Non-pigmented ciliary epithelial cell (primary cell): ENCODE data around the gene CRACR2A.
A peak's percentile ranks its signal among the peaks of the same experiment; 100 is the strongest.

Experiments
- DNase-seq: peaks from one replicate; pipeline ENCODE4 v3.0.0-alpha.2; 2010; ENCODE audit warnings: low read depth

Gene CRACR2A

DNA sequence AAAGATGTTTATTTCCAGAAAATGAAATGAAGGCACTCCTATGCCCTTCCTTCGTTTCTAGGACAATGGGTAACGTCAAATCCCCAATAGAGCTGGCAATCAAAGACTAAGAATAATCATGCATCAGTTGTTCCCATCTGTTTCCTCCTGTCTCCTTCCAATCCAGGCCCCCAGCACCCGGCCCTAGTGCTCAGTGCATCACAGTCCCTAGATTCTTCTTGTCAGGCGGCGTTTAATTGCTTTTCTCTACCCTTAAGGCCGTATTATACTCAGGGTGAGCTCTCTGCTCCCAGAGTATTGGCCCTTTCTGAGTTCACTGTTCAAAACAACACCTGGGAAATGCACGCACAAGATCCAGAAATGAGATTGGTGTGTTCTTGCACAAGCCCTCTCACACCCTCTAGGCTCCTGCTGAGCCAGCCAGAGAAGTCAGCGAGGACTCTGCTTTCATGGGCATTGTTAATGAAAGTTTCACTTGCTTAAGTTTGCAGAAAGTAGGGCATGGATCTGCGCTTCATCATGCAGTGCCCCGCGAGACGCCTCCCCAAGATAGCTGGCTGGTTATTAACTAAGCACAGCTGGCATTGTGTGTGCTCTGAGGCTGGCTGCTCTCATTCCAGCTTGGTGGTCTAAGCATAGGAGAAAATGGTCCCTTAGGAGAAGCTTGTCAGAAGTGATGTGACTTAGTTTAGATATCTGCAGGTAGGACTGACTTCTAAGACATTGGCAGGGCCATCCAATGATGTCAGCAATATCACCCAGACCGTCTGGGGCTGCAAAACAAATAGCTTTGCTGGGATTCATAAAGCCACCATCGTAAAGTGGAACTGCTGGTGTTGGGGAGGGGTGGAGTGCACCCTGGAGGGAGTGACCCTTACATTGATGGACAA lies 28.7 kb downstream of the CRACR2A start:
- no peak for DNase-seq

DNA sequence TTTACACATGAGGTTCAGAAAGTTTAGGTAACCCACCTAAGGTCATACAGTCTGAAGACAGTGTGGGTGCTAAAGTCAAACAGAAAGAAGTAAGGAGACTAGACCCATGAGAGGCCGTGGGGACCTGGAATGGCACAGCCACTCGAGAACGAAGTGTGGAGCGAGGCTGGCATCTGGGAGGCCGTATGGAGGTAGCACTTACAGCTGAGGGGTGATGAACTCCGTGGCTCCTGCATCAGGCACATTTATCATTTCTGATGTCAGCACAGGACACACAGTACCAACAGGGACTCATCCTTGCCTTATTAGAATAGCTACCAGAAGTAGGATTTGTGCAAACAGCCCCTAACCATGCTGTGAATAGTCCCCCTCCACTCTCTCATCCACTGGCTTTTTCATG lies 30.5 kb downstream of the CRACR2A start:
- no peak for DNase-seq

DNA sequence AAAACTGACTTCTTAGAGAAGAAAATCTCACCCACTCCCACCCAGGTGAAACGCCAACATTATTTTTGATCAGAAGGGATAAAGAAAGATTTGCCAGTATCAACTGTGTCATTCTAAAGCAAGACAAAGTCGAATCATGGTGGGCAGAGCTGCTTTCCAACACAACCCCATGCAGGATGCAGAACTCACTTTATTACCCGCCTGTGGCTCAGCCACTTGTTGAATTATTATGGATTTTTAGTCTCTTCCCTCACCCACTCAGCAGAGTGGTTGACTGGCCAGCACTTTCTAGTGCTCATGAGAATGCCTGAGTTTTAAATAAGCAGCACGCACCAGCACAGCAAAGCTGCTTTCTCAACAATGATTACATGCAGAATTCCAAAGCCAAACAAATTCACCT lies 32.1 kb downstream of the CRACR2A start:
- DNase-seq, result no peak

DNA sequence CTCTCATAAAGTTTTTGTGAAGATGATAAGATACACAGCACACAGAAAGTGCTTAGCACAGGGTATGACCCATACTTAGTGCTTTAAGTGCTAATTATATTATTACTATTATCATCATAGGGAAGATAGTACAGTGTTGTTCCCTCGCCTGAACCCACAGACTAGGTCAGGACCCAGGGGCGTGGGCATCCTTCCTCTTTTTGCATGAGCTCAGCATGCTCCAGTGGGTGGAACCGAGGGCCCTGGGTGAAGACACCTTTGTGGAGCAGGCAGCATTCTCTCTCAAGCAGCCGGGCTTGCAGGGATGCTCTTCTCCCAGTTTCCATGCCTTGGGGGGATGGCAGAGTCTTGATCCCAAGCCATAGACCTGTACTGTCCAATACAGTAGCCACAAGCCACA lies 34.8 kb downstream of the CRACR2A start:
- DNase-seq, result no peak

DNA sequence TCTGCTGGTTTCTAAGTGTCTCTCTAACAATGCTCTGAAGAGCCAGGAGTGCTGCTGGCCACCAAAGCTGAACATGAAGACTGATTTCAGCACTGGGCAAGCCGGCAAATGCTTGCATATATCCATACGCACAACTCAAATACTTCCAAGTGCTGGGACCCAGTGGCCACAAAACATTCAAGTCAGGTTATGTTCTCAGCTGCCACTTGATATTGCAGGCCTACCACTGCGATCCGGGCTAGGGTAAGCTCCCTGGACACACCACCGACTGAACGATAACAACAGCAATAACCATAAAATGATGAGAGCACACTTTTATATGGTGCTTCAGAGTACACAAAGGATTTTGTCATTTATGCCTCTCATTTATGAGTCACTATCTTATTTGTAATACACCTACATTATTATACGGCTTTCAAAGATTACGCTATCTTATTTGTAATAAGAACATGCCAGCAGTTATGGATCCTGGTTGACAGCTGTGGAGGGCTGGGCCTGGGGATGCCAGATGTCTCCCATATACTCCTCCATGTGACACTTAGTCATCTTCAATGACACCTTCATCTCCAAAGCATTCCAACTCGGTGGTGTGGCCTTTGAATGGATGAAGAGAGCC lies 35.5 kb downstream of the CRACR2A start:
- no peak for DNase-seq

DNA sequence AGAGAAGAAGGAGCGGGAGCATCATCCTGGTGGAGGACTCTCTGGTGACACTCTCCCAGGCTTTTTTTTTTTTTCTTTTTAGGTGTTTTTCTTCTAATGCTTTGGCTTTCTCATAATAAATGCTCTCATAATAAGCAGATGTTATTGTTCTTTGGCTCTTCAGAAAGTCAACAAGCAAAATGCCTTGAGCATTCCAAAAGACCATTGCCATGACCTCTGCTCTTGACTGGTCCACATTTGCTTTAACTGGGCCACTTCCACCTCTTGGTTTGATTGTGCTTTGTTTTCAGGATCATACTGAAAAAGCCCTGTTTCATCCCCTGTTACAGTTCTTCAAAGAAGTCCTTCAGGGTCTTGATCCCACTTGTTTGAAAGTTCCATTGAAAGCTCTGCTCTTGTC lies 36.9 kb downstream of the CRACR2A start:
- no peak for DNase-seq

DNA sequence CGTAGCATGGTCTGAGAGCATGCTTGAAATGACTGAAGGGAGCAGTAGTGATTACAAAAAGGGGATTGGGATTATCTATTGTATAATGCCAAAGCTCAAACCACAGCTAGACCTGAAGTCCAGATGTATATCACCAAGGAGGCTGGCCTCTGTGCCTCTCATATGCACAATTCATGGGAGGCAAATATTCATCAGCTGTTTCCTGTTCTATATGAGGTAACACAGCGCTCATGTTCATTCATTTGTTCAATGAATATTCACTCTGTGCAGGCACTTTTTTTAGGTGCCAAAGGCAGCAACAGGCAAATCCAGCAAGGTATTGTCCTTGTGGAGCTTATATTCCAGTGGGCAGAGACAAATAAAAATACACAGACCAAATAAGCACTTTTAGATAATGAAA lies 39.0 kb downstream of the CRACR2A start:
- DNase-seq, result no peak

DNA sequence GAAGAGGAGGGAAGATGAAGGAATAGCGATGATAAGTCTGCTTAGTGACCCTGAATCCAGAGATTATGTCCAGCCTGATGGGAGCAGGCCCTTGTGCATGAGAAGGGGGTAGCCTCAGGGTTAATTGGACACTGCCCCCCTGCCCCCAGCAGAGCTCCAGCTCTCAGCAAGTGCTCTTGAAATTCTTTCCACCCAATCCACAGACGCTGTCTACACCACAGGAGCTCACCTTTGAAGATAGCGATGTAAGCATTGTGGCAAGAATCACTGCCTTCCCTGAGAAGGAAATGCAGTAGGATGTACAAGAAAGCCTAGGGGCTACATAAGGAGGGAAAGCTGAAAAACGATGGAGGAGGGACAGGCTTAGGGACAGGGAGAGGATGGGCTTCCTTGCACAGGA lies 39.4 kb downstream of the CRACR2A start:
- DNase-seq, result no peak

DNA sequence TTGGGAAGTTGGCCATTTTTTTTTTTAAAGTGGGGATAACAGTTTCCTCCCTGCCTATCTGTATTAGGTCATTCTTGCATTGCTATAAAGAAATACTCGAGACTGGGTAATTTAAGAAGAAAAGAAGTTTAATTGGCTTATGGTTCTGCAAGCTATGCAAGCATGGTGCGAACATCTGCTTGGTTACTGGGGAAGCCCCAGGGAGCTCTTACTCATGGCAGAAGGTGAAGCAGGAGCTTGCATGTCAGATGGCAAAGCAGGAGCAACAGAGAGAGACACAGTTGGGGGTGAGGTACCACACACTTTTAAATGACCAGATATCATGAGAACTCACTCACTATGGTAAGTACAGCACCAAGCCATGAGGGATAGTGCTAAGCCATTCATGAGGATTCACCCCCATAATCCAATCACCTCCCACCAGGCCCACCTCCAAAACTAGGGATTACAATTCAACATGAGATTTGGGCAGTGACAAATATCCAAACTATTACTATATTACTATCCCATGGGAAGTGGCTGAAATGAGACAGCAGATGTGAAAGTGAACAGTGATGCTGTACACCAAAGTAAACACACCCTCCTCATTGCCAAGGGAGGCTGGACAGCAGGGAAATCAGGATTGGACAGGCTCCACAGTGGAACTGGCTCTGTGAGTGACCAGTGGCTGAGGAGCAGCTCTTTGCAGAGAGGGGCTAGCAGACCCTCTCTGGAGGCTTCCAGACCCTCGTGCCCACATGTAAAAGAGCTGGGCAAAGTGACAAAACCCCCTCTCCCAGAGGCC lies 40.5 kb downstream of the CRACR2A start:
- no peak for DNase-seq

DNA sequence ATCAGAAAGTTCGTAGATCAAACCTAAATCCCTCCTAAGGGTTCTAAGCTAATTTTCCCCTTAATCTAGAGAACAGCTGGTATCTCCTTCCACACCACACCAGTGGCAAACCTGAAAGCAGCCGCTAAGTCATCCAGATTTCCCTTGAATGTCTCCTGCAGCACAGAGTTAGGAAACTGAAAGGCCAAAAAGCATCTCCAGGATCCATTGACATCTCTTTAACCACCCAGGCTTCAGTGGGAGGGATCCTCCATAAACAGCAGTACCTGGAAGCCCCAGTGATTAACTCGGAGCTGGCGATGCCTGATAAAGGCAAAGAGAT lies 47.6 kb downstream of the CRACR2A start:
- no peak for DNase-seq

DNA sequence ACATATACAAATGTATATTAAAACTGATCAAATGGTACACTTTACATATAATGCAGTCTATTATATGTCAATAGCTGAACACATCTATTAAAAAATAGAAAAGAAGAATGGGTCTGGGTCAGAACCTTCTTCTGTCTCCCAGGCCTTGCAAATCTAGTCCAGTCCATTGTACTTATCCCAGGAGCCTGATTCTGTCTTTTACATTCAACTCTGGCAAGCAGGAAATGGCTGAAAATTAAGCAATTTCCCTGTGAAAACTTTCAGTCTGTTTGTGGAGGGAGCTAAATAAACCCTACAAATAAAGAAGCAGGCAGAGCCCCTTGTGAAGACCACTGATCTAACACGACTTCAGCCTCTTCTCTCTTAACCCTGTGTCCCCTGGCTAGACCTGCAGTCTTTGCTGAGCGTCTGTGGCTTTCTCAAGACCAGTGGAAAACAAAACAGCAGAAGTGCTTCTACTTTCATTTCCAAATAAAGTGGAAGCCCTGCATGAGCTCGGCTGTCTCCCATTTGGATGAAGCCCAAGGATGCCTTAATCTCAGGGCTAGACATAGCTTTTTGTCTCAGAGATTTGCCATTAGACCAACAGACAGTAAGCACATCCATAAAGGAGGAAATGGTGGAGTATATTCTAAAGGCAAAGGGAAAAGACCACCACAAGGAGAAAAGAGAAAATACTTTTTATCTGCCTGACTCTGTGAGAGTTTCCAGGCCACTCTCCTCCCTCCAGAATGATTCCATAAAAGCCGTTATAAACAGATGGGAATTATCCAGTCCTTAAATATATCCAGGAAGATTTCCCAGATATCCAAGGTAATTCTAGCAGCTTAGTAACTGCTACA lies 48.2 kb downstream of the CRACR2A start:
- no peak for DNase-seq

DNA sequence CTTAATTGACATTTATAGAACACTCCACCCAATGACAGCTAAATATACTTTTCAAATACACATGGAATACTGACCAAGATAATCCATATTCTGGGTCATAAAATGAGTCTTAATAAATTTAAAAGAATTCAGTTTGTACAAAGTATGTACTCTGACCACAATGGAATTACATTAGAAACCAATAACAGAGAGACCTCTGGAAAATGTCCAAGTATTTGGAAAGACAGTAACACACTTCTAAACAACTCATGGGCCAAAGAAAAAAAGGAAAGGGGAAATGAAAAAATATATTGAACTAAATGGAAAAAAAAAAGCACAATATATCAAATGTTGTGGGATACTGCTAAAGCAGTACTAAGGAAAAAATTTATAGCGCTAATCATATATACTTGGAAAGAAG lies 52.0 kb downstream of the CRACR2A start:
- DNase-seq, result no peak

DNA sequence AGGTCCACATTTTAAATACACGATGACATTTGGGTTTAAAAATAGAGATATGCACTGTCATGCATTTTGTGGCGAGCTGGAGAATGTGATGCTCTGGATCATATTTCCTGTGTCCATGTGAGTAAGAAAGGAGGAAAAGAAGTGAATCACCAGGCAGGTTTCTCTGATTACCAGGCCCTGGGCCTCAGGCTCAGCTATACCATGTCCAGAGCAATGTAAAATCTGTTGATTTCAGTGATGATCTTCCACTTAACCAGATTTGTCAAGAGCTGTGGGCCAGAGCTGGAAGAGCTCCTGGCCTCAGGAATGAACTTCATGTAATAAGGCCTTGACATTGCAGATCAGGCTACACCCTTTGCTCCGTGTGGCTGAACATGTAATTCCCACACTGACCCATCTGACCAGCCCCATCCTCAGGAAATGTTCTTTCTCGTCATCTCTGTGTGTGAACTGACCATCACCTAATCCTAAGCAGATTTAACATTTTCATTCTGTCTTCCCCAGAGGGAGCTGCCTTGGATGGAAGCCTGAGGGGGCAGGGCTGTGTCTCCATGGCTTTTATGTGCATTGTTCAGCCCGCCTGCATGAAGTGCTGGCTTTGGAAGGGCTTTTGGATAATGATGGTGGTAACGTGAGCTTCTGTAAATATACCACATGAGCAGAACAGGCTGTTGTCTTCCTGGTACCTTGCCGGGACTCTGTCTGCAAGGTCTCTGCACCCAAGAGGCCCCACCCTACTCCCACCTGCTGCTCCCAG lies 54.5 kb downstream of the CRACR2A start:
- DNase-seq, result peak; percentile 86

DNA sequence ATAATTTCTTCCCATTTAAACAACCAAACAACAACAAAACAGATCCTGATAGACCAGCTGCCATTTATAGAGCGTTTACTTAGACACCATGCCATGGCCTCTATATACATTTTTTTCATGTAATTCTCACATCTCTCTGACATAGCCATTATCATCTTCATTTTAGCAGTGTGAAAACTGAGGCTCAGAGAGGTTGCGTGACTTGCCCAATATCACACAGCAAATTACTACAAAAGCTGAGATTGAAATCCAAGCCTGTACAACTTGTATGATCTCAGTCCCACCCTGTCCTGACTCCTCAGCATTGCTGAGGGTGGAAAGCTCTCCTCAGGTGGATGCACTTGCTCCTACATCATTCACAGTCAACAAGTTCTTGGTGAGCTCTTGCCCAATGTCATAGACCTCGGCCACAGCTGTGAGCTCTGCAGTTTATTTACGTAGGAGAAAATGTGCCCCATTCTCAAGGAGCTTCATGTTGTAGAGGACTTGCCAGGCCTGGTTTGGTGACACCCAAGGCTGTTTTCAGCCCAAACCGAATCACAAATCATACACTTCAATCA lies 55.5 kb downstream of the CRACR2A start:
- no peak for DNase-seq

DNA sequence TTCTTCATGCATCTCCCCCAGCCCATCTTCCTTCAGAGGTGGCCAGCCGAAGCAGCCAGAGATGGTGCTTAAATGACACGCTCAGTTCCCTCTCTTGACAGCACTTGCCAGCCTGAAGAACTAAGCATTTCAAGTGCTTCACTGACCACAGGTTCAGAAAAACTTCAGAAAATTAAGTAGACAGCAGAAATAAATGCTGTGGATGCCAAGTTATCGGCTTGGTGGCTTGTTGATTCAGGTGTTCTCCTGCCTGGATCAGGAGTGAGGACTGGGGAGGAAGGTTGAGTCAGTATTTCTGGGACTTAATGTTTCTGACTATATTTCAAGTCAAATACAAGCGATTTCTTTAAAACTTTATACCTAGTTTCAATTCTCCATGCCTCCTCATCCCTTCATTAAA lies 58.2 kb downstream of the CRACR2A start:
- DNase-seq, result no peak

DNA sequence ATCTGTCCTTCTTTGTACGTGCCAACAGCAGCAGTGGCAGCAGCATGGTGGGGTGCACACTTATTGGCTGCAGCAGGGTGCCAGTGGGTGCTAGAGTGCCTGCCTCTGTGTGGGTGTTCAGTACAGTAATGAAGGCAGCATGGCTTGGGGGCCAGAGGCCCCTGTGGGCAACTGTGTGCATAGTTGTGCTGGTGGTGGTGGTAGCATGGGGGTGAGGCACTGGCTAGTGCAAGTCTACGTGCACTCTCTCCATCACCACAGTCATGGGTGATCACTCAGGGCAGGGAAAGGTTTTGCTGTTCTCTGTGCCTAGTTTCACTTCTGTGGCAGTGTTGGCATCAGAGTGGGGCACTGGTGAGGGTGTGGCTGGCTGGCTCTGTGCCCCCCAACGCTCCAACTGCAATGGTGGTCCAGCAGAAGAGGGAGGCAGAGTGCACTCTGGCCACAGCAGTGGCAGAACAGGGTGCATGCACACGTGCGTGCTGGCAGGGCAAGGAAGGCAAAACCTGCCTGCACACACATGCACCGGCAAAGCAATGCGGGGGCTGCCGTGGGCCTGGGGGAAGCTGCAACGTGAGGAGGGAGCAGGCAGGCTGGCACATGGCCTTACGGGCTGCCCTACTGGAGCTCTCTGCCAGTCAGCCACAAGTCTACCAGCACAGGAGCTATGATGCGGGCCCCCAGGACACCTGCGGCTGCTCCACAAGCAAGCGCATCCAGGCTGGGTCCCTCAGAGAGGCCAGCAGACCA lies 60.1 kb downstream of the CRACR2A start:
- DNase-seq, result no peak

DNA sequence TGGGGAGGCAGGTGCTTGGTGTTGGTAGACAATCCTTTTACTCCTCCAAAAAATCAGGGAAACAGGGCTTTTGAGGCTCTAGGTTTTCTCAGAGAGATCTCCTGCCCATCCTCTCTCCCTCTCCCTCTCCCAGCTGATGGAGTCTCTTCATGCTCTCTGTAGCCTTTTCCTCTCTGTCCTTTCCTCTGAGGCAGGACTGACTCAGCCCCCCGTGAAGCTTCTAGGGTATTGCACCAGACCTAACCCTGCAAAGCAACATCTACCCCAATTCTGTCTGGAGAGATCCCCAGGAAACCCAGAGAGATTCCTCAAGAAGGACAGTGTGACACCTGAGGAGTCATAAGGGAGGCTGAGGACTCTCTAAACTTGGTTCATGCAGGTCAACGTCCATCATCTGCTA lies 66.4 kb downstream of the CRACR2A start:
- no peak for DNase-seq

DNA sequence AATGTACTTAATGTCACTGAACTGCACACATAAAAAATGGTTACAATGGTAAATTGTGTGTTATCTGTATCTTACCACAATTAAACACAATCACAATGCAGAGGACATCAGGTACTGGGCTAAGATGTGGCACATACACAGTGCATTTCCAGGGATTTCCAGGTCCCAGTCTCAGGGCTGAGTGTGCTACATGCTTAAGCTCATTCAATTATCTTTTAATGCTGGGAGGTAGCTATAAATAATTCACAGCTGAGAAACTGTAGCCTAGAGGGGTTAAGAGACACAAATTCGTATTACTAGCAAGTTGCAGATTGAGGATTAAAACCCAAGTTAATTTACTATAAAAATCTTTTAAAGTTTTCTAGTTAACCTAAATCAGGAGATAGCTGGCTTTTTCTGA lies 67.1 kb downstream of the CRACR2A start:
- no peak for DNase-seq

DNA sequence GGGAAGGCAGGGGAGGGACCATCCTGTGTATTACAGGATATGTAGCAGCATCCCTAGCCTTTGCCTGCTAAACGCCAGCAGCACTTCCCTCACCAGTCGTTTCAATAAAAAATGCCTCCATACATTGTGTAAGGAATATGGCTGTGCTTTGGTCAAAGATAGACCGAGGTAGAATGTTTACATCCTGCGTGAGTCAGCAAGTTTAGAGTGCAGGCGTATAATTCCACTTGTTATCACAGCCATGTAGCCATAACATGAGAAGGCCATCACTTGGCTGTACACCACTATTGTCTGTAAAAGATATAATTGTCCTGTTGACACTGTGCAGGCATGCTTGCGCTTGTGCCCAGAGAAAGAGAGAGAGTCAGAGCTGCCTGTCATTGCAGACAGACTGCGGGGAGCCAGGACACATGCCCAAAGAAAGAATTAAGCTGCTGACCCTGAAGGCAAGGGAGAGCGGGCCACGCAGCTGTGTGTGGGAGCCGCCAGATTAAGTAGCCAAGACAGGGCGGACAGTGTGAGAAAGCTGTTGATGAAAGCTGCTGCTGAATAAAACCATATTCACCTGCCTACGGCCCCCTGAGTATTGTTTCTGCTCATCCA lies 68.4 kb downstream of the CRACR2A start:
- DNase-seq, result no peak

DNA sequence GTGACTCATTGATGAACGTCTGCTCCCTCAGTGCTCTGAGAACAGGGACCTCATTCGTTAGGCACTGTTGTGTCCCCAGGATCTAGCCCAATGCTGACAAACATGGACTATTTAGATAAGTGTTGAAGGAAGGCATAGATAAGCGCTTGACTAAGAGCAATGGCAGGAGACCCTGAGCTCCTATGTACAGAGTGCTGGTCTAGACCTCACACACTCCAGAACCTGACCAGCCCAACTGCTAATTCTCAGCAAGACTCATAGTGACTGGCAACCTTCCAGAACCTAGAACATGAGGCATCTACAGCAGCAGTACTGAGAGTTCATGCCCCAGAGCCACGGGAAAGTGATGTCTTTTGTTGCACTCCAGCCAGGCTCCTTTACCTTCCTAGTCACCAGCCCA lies 69.2 kb downstream of the CRACR2A start:
- no peak for DNase-seq
